SK-N-SH treated with all-trans-retinoic acid at 6 μM for 48 hours (cell line): ENCODE results near the gene GALNTL6.

Experiments
- ARNTL ChIP-seq: fragments of 450-650 bp; formaldehyde crosslinking; IDR thresholded peaks from 2 replicates; pipeline ENCODE4 v1.5.0; 2020; ENCODE audit warnings: low read depth, mild to moderate bottlenecking, moderate library complexity, borderline replicate concordance
- CREB5 ChIP-seq: fragments of 250-450 bp; sonication (Bioruptor Pico); IDR thresholded peaks from 2 replicates; pipeline ENCODE4 v1.5.1; 2020; ENCODE audit warnings: low read depth, mild to moderate bottlenecking, moderate library complexity
- ZFP30 ChIP-seq: fragments of 450-650 bp; formaldehyde crosslinking; IDR thresholded peaks from 2 replicates; pipeline ENCODE4 v1.5.0; 2022; ENCODE audit warnings: mild to moderate bottlenecking, moderate library complexity
- TF ChIP-seq, protein P1 (sequence below): fragments of 250-450 bp; sonication (Bioruptor Pico); IDR thresholded peaks from 2 replicates; pipeline ENCODE4 v1.8.0; 2020; ENCODE audit warnings: mild to moderate bottlenecking, moderate library complexity, borderline replicate concordance

DNA sequence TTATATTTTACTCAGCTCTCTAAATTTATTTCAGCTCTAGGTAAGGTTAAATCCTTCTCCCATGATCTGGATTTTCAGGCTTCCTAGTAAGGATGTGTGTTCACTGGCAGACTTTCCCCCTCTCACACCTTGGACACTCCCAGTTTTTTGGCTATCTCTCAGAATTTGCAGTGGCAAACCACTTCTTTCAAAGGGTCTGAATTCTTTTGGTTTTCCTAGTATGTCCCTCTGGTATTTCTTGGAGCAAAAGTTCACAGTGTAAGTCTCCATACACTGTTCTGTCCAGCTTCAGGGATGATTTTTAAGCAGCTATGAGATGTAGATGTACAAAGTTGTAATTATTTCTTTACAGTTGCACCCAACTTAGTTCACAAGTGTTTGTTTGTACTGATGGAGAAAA, 701.6 kb downstream of the GALNTL6 start:
- no peak for TF ChIP-seq CREB5 (CRISPR knock-in tag)
- TF ChIP-seq, protein P1, sequence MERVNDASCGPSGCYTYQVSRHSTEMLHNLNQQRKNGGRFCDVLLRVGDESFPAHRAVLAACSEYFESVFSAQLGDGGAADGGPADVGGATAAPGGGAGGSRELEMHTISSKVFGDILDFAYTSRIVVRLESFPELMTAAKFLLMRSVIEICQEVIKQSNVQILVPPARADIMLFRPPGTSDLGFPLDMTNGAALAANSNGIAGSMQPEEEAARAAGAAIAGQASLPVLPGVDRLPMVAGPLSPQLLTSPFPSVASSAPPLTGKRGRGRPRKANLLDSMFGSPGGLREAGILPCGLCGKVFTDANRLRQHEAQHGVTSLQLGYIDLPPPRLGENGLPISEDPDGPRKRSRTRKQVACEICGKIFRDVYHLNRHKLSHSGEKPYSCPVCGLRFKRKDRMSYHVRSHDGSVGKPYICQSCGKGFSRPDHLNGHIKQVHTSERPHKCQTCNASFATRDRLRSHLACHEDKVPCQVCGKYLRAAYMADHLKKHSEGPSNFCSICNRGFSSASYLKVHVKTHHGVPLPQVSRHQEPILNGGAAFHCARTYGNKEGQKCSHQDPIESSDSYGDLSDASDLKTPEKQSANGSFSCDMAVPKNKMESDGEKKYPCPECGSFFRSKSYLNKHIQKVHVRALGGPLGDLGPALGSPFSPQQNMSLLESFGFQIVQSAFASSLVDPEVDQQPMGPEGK (CRISPR knock-in tag), result no peak
- TF ChIP-seq ARNTL, result no peak
- no peak for TF ChIP-seq ZFP30 (CRISPR knock-in tag)
